ENCODE data around the gene LHX3.

Gene LHX3

DNA sequence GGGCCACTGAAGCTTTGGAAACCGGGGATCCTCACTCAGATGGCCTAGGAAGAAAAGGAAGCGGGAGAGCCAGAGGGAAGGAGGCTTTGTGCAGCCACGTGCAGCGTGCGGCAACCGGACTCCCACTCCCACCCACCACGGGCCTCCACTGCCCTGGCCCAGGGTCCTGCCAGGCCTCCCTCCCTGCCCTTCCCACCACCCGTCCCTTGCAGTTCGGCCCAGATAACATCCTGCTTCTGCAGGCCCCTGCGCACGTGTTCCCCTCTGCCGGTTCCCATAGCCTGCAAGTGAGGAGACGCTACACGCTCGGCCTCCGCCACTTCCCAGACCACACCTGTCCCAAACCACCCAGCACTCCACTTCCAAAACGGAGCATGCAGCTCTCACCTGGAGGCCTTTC, 4.3 kb upstream of the LHX3 start:
- DNase-seq (ENCODE audit: low read depth, low spot score): no peak

DNA sequence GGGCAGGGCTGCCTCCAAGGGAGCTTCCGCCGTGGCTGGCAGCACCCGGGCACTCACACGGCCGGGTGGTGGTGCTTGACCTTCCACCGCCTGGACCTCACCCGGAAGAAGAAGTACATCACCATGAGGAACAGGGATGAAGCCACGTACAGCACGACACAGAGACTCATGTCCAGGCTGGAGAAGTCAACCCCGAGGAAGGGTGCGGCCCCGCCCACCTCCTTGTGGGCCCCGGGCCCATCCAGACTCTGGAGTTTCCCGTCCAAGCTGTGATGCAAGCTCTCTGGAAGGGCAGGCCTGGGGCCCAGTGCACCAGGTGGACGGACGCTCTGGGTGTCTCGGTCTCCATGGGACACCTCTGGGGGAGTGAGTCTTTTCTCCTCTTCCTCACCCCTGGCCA, 3.7 kb upstream of the LHX3 start:
- no peak for DNase-seq (ENCODE audit: low read depth, low spot score)

DNA sequence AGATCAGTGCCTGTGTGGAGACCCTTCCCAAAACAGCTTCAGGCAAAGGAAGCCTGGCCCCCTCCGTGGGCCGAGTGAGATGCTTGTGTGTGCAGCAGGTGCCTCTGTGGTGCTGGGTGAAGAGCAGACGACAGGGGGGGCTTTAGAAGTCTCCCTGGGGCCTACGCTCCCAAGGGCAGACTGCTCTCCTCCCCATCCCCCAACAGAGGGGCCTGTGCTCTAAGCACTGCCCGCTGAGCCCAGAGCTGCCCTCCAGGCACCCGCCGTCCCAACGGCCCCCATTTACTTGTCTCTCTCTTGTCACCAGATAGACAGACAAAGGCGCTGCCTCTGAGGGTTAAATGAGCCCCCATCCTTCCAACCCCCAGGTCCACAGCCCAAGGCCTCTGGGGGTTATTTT, 2.7 kb upstream of the LHX3 start:
- no peak for DNase-seq (ENCODE audit: low read depth, low spot score)

DNA sequence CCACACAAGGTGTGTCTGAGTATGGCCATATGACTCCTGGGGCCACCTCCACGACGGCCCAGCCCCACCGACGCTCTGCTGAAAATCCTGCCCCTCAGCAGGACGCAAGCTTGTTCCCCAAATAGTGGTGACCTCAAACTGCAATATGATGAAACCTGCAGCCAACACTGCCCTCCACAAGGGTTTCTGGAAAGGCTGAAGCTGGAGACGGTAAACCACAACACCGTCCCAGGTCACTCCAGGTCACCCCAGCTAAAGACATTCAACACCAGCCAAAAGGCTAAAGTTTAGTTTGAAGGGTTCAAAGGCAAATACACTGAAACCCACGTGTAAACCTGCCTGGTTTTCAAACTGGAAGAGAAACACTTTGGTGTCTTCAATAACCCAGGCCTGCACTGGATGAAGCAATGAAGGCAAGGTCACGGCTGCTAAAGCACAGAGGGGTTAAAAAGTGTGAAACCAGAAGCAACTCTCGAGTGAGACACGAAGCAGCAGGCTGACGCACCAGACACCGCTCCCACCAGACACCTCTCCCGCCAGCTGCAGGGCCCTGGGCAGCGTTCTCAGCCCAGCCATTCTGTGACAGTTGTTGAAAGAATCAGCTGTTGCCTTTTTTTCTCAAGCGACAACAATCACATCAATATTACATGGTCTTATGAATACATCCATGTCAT, 1.8 kb upstream of the LHX3 start:
- no peak for DNase-seq (ENCODE audit: low read depth, low spot score)

DNA sequence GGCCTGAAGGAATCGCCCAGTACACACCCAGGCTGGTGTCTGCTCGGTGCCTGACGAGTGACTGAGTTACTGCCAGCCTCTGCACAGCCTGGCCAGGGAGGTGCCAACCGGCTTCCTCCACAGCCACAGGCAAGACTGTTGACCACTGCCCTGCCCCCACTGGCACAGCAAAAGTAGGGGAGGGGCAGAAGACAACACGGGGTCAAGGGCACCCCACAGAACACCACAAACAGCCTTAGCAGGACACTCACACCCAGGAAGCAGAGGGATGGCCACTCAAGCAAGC, 722 bp upstream of the LHX3 start:
- DNase-seq (ENCODE audit: low read depth, low spot score): no peak

DNA sequence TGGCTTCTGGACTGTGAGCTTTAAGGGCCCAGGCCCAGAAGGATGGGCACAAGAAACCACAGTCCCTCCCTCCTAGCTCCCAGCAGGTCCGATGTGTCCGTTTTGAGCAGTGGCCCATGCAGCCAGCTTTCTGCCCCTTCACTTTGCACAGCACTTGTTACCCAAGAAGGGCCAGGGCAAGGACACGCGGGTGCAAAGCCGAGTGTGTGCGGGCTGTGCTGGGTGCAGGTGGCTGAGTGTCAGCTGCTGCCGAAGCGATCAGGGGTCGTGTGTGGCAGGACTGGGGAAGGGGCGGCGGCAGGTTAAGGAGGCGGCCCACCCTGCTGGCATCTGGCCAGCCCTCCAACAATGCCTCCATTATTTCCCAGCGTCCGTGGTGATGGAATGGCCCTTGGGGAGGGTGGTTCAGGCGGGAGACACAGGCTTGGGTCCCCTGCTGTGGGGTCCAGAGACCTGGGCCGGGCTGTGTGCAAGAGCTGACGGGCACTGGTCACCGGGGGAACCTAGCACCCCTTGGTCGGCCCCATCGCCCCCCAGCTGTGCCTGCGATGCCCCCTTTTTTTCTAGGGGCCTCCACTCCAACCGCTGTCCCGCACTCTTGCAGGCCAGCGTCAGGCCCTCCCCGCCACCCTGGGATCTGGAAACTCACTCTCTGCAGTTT, 653 bp downstream of the LHX3 start:
- no peak for DNase-seq (ENCODE audit: low read depth, low spot score)

DNA sequence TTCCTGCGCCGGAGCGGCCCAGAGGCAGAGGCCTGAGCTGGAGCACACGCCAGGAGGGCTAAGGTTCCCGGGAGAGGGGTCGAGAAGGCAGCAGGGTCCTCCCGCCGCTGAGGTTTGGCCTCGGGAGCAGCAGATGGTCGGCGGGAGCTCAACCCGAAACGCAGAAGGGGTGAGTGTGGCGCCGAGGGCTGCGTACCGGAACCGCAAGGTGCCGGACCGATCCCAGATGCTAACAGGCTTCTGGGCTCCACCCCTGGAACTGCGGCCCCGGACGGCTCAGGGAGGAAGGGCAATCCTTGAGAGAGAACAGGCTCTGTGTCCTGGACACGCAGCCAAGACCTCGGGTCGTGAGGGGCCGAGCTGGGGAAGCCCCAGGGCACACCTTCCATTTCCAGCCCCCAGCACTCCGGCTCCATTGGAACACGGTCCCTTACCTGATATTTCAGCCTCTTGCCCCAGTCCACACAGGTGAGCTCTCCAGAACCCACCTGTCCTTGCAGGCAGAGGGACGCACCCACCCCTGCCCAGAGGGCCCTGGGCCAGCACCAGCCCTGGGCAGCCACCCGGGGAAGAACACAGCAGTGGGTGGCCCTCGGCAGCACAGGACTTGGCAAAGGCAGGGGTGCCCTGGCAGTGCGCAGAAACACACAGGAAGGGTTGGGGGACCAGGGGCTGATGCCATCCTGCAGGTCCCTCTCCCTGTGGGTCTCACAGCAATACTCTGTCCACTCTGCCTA, 1.4 kb downstream of the LHX3 start:
- DNase-seq (ENCODE audit: low read depth, low spot score): no peak

DNA sequence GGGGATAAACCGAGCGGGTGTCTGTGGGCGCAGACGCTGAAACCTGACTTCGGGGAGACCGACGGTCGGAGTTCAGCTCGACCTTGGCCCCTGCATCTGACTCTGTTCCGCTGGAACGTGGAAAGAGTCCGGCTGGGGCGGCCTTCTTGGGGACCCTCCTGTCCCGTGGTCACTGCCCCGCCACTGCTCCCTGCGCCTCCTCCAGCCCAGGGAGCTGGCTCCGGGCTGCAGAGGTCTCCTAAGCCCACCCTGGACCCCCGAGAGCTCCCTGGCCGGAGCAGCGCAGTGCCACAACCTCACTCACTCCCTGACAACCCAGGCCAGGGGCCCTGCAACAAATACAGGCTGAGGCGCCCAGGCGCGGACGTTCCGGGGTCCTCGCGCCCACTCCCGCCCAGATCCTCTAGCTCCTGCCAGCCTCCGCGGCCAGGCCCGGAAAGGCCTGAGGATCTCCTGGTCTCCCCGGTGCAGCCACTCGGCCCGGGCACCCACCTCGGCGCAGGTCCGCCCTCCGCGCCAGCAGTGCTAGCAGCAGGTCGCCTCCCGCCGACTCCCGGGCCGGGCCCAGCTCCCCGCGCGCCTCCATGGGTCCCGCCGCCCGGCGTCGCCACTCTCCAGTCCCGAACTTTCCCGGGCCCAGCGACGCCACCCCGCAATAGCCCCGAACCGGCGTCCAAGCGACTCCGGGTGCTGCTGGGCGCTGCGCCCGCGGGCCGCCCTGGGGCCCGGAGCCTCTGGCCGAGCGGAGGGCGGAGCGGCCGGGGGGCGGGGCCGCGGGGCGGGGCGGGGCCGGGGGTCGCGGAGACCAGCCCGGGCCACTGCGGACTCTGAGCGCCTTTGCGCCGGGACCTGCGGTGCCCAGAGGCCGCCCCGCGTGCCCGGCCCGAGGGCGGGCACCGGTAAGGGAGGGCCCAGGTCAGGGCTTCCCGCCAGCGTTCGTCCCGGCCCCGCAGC, 2.2 kb downstream of the LHX3 start:
- no peak for DNase-seq (ENCODE audit: low read depth, low spot score)

DNA sequence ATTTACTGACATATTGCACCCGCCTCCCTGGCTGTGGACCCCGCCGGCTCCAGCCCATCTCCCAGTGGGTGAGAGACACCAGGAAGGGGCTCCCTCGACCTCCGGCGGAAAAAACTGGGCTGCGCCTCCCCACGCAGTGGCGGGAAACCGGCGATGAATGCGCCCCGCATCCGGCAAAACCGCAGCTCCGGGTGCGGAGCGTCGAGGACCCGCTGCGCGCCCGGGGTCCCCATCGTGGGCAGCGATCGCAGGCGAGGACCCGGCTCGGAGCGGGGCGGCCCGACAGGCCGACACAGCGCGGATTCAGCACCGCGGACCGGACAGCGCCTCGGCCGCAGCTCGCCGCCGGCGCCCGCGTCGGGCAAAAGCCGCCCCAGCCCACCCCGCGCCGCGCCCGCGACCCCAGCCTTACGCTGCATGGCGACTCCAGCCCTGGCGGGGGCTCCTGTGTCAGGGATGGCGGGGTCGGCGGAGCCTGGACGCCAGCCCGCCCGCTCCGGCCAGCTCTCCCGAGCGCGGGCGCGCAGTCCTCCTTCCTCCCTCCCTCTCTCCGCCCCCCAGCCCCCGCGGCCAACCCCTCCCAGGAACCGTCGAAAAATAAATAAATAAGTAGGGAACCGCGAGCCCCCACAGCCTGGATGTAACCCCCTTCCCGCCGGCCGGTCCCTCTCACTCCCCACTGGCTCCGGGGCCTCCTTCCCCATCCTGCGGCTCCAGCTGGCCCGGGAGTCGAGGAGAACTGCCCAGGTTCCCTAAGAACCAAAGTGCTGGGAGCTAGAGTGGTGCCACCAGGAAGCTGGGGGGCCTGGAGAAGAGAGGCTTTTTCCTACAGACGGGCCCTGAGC, 3.1 kb downstream of the LHX3 start:
- DNase-seq (ENCODE audit: low read depth, low spot score): no peak

DNA sequence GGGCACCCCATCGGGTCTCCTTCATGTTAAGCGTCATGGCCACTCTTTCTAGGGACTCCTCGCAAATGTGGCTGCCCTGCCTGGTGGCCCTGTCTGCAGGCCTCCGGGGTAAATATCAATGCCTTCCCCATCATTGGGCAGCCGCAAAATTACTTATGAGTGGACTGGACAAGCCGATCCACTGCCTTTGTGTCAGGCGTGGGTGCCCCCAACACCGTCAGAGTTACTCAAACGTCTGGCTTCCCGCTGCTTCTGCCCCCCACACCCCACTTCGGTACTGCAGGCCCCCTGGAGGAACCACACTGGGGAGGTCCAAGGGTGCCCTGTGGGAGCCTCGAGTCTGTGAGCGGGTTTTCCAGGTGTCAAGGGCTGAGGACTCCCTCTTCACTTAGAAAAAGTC, 3.8 kb downstream of the LHX3 start:
- DNase-seq (ENCODE audit: low read depth, low spot score): no peak

DNA sequence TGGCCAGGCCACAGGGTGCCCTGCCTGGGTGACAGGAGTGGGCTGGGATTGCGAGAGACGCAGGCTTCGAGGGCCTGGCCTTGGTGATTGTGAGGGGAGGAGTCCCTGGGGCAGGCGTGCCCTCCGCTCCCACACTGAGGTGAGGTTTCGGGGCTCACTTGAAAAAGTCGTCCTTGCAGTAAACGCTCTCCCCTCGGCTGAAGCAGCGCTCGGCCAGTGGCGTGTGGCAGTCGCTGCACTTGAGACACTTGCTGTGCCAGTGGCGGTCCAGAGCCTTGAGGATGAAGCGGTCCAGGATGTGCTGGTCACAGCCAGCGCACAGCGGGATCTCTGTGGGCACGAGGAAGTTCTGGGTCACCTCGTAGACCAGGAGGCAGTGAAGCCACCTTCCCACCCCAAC, 4.5 kb downstream of the LHX3 start:
- DNase-seq (ENCODE audit: low read depth, low spot score): no peak

DNA sequence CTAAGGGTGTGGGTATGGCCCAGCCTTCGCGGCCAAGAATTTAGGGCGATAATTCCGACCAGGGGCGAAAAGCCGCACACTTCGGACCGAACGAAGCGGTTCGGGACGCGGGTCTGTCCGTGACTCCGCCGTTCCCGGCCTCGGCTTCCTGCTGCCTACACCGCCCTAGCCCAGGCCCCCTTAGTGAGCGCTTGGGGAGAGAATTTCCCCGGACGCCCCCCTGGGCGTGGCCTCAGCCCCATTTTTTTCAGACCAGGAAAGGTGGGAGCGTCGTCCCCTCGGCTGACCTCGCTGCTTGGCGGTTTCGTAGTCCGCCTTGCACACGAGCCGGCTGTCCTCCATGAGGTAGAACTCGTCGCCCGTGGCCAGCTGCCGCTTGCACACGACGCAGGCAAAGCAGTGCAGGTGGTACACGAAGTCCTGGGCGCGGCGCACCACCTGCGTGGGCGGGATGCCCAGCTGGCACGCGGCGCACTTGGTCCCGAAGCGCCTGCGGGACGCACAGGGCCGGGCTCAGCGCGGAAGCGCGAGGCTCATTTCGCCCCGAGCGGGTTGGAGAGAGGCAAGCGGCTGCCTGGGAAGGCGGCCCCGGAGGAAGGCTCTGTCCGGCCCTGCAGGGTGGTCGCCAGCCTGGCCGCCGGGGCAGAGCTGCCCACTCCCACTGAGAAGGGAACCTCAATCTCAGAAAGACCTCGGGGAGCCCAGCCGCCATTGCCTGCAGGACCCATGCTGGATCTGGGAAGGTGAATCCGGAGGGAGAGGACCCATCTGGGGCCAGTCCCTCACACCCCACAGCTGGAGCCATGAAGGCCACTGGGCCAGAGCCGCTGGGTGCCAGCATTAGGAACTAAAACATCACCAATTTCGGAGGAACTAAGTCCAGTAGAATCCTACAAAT, 5.3 kb downstream of the LHX3 start:
- DNase-seq (ENCODE audit: low read depth, low spot score): no peak

DNA sequence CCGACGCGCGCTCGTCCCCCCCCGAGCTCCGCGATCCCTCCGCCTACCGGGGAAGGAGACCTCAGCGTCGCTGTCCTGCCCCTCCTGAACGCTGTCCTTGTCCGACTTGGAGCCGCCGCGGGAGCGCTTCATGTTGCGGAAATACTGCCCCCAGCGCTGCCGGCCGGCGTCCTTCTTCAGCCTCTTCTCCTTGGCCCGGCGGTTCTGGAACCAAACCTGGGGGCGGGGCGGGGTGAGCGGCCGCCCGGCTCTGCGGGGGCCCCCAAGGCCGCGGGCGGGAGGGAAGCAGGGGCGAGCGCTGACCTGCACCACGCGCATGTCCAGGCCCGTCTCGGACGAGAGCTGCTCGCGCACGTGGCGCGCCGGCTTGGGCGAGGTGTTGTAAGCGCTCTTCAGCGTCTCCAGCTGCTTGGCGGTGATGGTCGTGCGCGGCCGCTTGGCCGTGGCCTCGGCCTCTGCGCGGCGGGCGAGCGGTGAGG, 6.3 kb downstream of the LHX3 start:
- no peak for DNase-seq (ENCODE audit: low read depth, low spot score)

DNA sequence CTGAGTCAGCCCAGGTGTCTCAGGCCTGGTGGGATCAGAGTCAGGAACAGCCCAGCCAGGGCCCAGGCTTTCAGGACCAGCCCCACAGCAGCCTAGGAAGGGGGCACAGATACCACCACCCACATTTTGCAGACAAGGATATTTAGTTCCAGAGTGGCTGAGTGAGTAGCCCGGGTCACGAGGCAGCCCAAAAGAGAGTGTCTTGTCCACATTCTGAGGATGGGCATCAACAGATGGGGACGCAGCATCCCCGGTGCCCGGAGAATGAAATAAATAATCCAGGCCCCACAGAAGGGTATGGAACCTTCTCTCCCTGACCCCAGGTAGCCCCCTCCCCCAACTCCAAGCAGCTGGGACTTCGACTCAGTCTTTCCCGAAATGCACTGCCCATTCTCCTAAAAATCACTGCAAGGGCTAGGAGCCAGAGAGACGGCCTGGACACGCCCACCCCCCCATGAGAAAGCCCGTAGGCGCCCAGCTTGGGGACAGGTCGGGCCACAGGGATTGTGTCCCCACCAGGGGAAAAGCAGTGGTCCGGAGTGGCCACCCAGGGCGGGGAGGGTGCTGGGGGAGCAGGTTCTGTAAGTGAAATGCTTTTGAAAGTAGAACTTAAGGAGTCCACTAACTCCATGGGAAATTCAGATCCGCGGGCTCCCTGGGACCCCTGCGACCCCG, 6.9 kb downstream of the LHX3 start:
- DNase-seq (ENCODE audit: low read depth, low spot score): no peak

DNA sequence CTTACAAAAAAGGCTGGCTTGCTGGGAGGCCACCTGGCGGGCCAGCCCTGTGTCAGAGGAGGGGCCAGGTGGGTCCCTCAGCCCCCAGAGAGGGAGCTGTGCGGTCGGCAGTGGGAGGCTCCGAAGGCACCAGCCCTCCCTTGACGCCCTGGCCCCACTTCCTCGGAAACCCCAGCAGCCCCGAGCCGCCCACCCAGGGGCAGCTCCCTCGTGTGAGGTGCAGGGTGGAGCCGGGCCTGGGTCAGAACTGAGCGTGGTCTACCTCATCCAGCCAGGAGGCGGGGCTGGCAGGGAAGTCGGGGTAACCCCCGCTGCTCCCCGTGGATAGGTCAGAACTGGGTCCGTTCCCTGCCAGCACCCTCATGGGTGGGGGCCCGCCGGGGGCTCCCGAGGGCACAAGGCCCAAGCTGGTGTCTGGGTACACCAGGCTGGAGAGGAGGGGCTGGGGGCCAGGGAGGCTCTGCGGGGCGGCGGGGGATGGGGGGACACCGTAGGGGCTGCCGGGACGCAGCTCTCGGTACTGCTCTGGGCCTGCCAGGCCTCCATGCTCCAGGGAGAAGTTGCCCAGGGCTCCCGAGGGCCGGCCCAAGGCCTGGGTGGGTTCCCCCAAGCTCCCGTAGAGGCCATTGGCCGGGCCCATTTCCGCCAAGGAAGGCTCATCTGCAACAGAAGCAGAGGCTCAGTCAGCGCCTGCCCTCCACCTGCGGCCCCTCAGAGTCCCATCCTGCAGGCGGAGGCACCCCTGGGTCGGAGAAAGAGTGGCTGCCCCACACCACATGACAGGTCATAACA, 7.6 kb downstream of the LHX3 start:
- DNase-seq (ENCODE audit: low read depth, low spot score): no peak

DNA sequence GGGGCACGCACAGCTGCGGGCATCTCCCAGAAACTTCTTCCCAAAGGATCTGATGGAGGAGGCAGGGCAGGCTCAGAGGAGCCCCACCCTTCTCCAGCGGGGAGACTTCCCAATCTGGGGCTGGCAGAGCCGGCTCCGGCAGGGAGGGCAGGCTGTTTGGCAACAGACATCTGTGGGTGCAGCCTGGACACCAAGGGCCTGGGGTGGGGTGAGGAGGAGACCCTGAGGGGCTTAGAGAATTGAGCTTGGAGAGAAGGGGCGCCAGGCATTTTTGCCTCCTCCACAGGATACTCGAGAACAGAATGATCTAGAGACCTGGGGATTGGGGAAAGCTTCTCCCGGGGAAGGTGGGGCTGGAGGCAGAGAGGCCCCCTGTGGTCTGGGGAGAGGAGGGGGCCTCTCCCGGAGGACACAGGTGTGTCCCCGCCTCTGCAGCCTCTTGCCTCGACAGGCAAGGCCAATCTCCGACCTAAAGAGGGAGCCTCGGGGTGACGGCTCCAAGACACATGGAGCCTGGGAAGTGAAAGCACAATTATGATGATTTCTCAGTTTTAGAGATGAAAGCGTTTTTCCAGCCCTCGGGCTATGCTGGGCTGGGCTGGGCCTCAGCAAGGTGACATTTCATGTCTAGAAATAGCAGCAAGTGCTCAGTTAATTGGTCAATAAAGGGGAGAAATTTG, 8.4 kb downstream of the LHX3 start:
- no peak for DNase-seq (ENCODE audit: low read depth, low spot score)

DNA sequence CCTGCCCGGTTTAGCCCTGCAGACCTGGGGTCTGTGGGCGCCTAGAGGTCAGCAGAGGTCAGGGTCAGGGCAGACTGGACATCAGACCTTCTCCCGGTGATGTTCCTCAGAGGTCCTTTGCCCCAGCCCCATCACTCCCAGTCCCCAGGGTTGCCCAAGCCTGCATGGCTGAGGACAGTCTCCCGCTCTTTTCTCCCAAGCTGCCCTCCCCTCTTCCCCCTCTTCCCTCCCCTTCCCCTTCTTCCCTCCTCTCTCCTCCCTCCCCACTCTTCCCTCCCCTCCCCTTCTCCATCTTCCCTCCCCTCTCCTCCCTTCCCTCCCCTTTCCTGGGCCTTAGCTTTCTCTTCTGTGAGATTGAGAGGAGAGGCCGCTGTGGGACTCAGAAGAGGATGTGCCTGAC, 10.4 kb downstream of the LHX3 start:
- DNase-seq (ENCODE audit: low read depth, low spot score): peak; percentile 72

DNA sequence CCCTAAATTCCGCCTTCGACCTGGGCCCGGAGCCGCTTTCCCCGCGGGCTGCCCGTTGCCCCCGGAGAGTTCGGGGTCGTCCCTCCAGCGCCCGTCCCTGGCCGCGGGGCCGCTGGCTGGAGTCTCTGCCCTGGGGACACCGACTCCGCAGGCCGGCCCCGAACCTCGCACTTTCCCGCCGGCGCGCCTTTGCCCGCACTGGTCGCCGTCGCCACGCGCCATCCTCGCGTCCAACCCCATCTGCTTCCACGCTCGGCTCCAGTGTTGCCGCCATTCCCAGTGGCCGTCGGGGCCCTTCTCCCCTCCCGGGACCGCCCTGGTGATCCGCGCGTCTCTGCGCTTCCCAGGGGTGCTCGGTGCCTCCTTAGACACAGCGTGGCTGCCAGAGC, 11.0 kb downstream of the LHX3 start:
- DNase-seq (ENCODE audit: low read depth, low spot score): no peak

Measured in iPS DF 19.7 (cell line).